ENCODE data around the gene TRAPPC8. TPM values are rescaled to one million over a fixed set of nuclear protein-coding genes. Genes with fewer than 3 reads are reported as not detected.
"Not testable (repeated sequence)": the region's sequence is repeated elsewhere in the genome, so short reads cannot be mapped to it uniquely, and the experiment has no call there.

Gene TRAPPC8
- total RNA-seq, 4 donors from 2014 or later = 15.5 to 38.1 (median 31.2) TPM

- intact Hi-C loops (cut with DNase I) = no loop called here
- Histone ChIP-seq H3K27me3 (no peaks in the 10 kb centered on the region), H3K4me3 (no peak overlapping the region), H3K36me3 (peaks cover 0 to 74% (median 0%) of the 10 kb centered on the region in 3 donors), H3K27ac (no peak overlapping the region), H3K4me1 (peaks cover 0 to 13% (median 6%) of the 10 kb centered on the region in 3 donors), H3K9me3 (no peaks in the 10 kb centered on the region)
- TF ChIP-seq POLR2A (IDR thresholded peaks at IDR 0.05) = no peak
- TF ChIP-seq CTCF (IDR thresholded peaks at IDR 0.05) = no peak
- DNase-seq = no peak
These were observed 13.7 kb downstream of the TRAPPC8 start for GRCh38 chr18:31929273-31929672.

GRCh38 chr18:31926988-31927387, 15.9 kb downstream of the TRAPPC8 start:
- peaks cover 0 to 89% (median 0%) of the 10 kb centered on the region in 3 donors for H3K36me3 ChIP-seq
- DNase-seq; intact Hi-C loops (cut with DNase I); H3K9me3 ChIP-seq; H3K4me3 ChIP-seq; H3K27me3 ChIP-seq; H3K27ac ChIP-seq: not testable (repeated sequence)
- H3K4me1 ChIP-seq = peaks cover 0 to 12% (median 6%) of the 10 kb centered on the region in 3 donors
- 98 to 99% methylated on average over 3 to 5 of the region's 5 CpGs for WGBS, 2 donors

GRCh38 chr18:31920277-31920676, 22.7 kb downstream of the TRAPPC8 start:
- no peak overlapping the region for H3K27ac ChIP-seq
- H3K4me3 ChIP-seq = no peak overlapping the region
- H3K36me3 ChIP-seq = peaks cover 0 to 84% (median 0%) of the 10 kb centered on the region in 3 donors
- no peaks in the 10 kb centered on the region for H3K27me3 ChIP-seq
- intact Hi-C loops (cut with DNase I) = no loop called here
- no peaks in the 10 kb centered on the region for H3K9me3 ChIP-seq
- DNase-seq = no peak
- WGBS, 2 donors = 93 to 94% methylated on average over 3 of the region's 3 CpGs
- no peaks in the 10 kb centered on the region for H3K4me1 ChIP-seq
- TF ChIP-seq POLR2A (IDR thresholded peaks at IDR 0.05) (no peak), CTCF (IDR thresholded peaks at IDR 0.05) (no peak)

GRCh38 chr18:31919366-31919765, 23.6 kb downstream of the TRAPPC8 start:
- H3K36me3 ChIP-seq = peaks cover 0 to 91% (median 0%) of the 10 kb centered on the region in 3 donors
- 93 to 94% methylated on average over 3 to 5 of the region's 5 CpGs for WGBS, 2 donors
- H3K9me3 ChIP-seq; H3K27ac ChIP-seq; H3K4me1 ChIP-seq; H3K27me3 ChIP-seq; DNase-seq; intact Hi-C loops (cut with DNase I); H3K4me3 ChIP-seq: not testable (repeated sequence)

- WGBS, 2 donors = 91% methylated on average over 1 of the region's 1 CpG
- intact Hi-C loops (cut with DNase I) = no loop called here
- Histone ChIP-seq H3K36me3 (peaks cover 0 to 88% (median 0%) of the 10 kb centered on the region in 3 donors), H3K27me3 (no peaks in the 10 kb centered on the region), H3K9me3 (no peaks in the 10 kb centered on the region), H3K4me1 (no peaks in the 10 kb centered on the region), H3K27ac (no peak overlapping the region), H3K4me3 (no peak overlapping the region)
- no peak for DNase-seq
- TF ChIP-seq POLR2A (IDR thresholded peaks at IDR 0.05) = no peak
These were observed 24.2 kb downstream of the TRAPPC8 start for GRCh38 chr18:31918733-31919132.

GRCh38 chr18:31901063-31901462, 41.9 kb downstream of the TRAPPC8 start:
- no peak for TF ChIP-seq CTCF (IDR thresholded peaks at IDR 0.05)
- TF ChIP-seq POLR2A (IDR thresholded peaks at IDR 0.05) = no peak

GRCh38 chr18:31899771-31900170, 43.2 kb downstream of the TRAPPC8 start:
- H3K4me3 ChIP-seq; H3K4me1 ChIP-seq; DNase-seq; H3K27me3 ChIP-seq; intact Hi-C loops (cut with DNase I); H3K9me3 ChIP-seq; H3K27ac ChIP-seq: not testable (repeated sequence)
- WGBS, 2 donors = 87 to 93% methylated on average over 7 of the region's 7 CpGs
- peaks cover 6 to 100% (median 15%) of the 10 kb centered on the region in 3 donors for H3K36me3 ChIP-seq

More at GRCh38 chr18:31901063-31901462, 41.9 kb downstream of the TRAPPC8 start:
- H3K36me3 ChIP-seq = peaks cover 6 to 100% (median 15%) of the 10 kb centered on the region in 3 donors
- no peaks in the 10 kb centered on the region for H3K9me3 ChIP-seq
- no peaks in the 10 kb centered on the region for H3K27me3 ChIP-seq
- DNase-seq = no peak
- H3K4me1 ChIP-seq = no peaks in the 10 kb centered on the region
- intact Hi-C loops (cut with DNase I) = no loop called here
- H3K27ac ChIP-seq = no peak overlapping the region
- no peak overlapping the region for H3K4me3 ChIP-seq

Measured in esophagus squamous epithelium (tissue), 5 donors.